WTC11 (cell line): ENCODE results near the gene HARS2. TPM values are rescaled to one million over a fixed set of nuclear protein-coding genes. Genes with fewer than 3 reads are reported as not detected.
"Not testable (repeated sequence)": the region's sequence is repeated elsewhere in the genome, so short reads cannot be mapped to it uniquely, and the experiment has no call there.

Experiments
- ATAC-seq: fragments of 200-7000 bp; cut with Tn5 transposase; 2 replicates; pipeline ENCODE4 v1.10.0; 2021; ENCODE audit warnings: mild to moderate bottlenecking, moderate library complexity
- CTCF ChIA-PET: fragments of 300-600 bp; sonication (Branson Sonifier 250); formaldehyde crosslinking; loops from one replicate; lab custom pipeline; 2021; ENCODE audit warnings: antibody characterized with exemption; lab: Charles Lee
- POLR2A ChIA-PET: fragments of 350-600 bp; sonication (Branson Sonifier 250); formaldehyde crosslinking; loops from one replicate; lab custom pipeline; 2021; ENCODE audit warnings: antibody characterized with exemption; lab: Charles Lee
- DNase-seq: peaks from one replicate; pipeline ENCODE4 v3.0.0; 2021; ENCODE audit warnings: low spot score
- H3K27ac Mint-ChIP-seq: 2 replicates; pipeline ENCODE4 v1.8.0; 2021; ENCODE audit warnings: mixed read lengths
- H3K27me3 Mint-ChIP-seq: 2 replicates; pipeline ENCODE4 v1.8.0; 2021; ENCODE audit warnings: low read depth, mild to moderate bottlenecking, moderate library complexity, mixed read lengths
- H3K36me3 Mint-ChIP-seq: 2 replicates; pipeline ENCODE4 v1.8.0; 2021; ENCODE audit warnings: mixed read lengths
- H3K4me1 Mint-ChIP-seq: 2 replicates; pipeline ENCODE4 v1.8.0; 2022; ENCODE audit warnings: mixed read lengths
- H3K4me3 Mint-ChIP-seq: 2 replicates; pipeline ENCODE4 v1.8.0; 2021; ENCODE audit warnings: mild to moderate bottlenecking, moderate library complexity, mixed read lengths
- H3K9me3 Mint-ChIP-seq: 2 replicates; pipeline ENCODE4 v1.8.0; 2021; ENCODE audit warnings: mixed read lengths
- CREM ChIP-seq: sonication (generic); formaldehyde crosslinking; IDR thresholded peaks from 2 replicates; pipeline ENCODE4 v1.8.1; 2022; ENCODE audit warnings: mild to moderate bottlenecking, missing genetic modification reagents, moderate library complexity
- ETV6 ChIP-seq: sonication (generic); formaldehyde crosslinking; IDR thresholded peaks from 2 replicates; pipeline ENCODE4 v1.8.1; 2022; ENCODE audit warnings: mild to moderate bottlenecking, missing genetic modification reagents
- GTF2I ChIP-seq: fragments of 250-450 bp; sonication (Bioruptor Pico); conservative IDR thresholded peaks from 2 replicates; pipeline ENCODE4 v1.4.0; 2021; ENCODE audit warnings: mild to moderate bottlenecking
- NFE2L1 ChIP-seq: sonication (generic); formaldehyde crosslinking; IDR thresholded peaks from 2 replicates; pipeline ENCODE4 v1.8.1; 2023; ENCODE audit warnings: missing genetic modification reagents
- OVOL2 ChIP-seq: fragments of 250-450 bp; sonication (Bioruptor Pico); IDR thresholded peaks from 2 replicates; pipeline ENCODE4 v1.9.0; 2021; ENCODE audit warnings: mild to moderate bottlenecking, borderline replicate concordance
- PRRX2 ChIP-seq: fragments of 250-450 bp; sonication (Bioruptor Pico); IDR thresholded peaks from 2 replicates; pipeline ENCODE4 v1.8.0; 2021; ENCODE audit warnings: mild to moderate bottlenecking
- SOX15 ChIP-seq: fragments of 250-450 bp; sonication (Bioruptor Pico); IDR thresholded peaks from 2 replicates; pipeline ENCODE4 v1.9.0; 2021; ENCODE audit warnings: mild to moderate bottlenecking
- ZNF219 ChIP-seq: sonication (generic); formaldehyde crosslinking; IDR thresholded peaks from 2 replicates; pipeline ENCODE4 v1.8.0; 2023; ENCODE audit warnings: missing genetic modification reagents, mild to moderate bottlenecking, borderline replicate concordance
- ZNF425 ChIP-seq: fragments of 250-450 bp; sonication (Bioruptor Pico); conservative IDR thresholded peaks from 2 replicates; pipeline ENCODE4 v1.9.0; 2021; ENCODE audit warnings: mild to moderate bottlenecking
- ZNF532 ChIP-seq: fragments of 250-450 bp; sonication (Bioruptor Pico); IDR thresholded peaks from 2 replicates; pipeline ENCODE4 v1.9.0; 2021; ENCODE audit warnings: mild to moderate bottlenecking, borderline replicate concordance
- total RNA-seq: library from RNA; stranded (reverse); gene quantifications from 3 replicates; pipeline ENCODE4 v1.2.3, GENCODE V29; 2021
- TF ChIP-seq, protein P1 (sequence below): fragments of 250-450 bp; sonication (Bioruptor Pico); IDR thresholded peaks from 2 replicates; pipeline ENCODE4 v1.9.0; 2021; ENCODE audit warnings: mild to moderate bottlenecking
- TF ChIP-seq, protein P2 (sequence below): sonication (generic); formaldehyde crosslinking; IDR thresholded peaks from 2 replicates; pipeline ENCODE4 v1.8.1; 2023; ENCODE audit warnings: mild to moderate bottlenecking, missing genetic modification reagents
- TF ChIP-seq, protein P3 (sequence below): fragments of 250-450 bp; sonication (Bioruptor Pico); IDR thresholded peaks from 2 replicates; pipeline ENCODE4 v1.9.0; 2021; ENCODE audit warnings: moderate library complexity, mild to moderate bottlenecking, inconsistent platforms, borderline replicate concordance

The HARS2 gene
- total RNA-seq, 1 experiment from 2014 or later = 28.9 TPM

DNA sequence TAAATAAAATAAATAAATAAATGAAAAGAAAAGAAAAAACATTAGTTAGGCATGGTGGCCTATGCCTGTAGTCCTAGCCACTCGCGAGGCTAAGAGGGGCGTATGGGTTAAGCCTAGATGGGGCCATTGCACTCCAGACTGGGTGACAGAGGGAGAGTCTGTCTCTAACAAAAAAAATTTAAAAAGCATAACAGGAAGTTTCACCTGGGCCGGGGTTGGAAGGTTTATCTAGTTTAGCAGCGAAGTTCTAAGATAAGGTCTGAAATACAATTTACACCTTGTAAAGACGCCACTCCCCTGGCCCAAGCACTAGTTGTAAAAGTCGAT is 27.0 kb downstream of the HARS2 start:
- no peaks in the 10 kb centered on the region; the same call in 1 of the 2 replicates for H3K27me3 Mint-ChIP-seq
- no peak overlapping the region for H3K4me3 Mint-ChIP-seq
- H3K27ac Mint-ChIP-seq = no peak overlapping the region
- ChIA-PET CTCF (interaction anchor here (0.5 to 2.6 kb wide), 3 partner anchors 172 to 360 kb away, joined by 3 to 6 read pairs (median 5); partner anchors contain the start of gene EIF4EBP3), POLR2A (no interaction called here)
- no peak for ATAC-seq
- H3K4me1 Mint-ChIP-seq = no peaks in the 10 kb centered on the region
- no peak for TF ChIP-seq ZNF425 (CRISPR knock-in tag)
- TF ChIP-seq, protein P1, sequence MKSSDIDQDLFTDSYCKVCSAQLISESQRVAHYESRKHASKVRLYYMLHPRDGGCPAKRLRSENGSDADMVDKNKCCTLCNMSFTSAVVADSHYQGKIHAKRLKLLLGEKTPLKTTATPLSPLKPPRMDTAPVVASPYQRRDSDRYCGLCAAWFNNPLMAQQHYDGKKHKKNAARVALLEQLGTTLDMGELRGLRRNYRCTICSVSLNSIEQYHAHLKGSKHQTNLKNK (CRISPR knock-in tag) = no peak
- TF ChIP-seq OVOL2 (CRISPR knock-in tag) = no peak
- TF ChIP-seq PRRX2 (CRISPR knock-in tag) = no peak
- no peak for TF ChIP-seq CREM (CRISPR knock-in tag)
- TF ChIP-seq NFE2L1 (CRISPR knock-in tag) = no peak
- TF ChIP-seq, protein P2, sequence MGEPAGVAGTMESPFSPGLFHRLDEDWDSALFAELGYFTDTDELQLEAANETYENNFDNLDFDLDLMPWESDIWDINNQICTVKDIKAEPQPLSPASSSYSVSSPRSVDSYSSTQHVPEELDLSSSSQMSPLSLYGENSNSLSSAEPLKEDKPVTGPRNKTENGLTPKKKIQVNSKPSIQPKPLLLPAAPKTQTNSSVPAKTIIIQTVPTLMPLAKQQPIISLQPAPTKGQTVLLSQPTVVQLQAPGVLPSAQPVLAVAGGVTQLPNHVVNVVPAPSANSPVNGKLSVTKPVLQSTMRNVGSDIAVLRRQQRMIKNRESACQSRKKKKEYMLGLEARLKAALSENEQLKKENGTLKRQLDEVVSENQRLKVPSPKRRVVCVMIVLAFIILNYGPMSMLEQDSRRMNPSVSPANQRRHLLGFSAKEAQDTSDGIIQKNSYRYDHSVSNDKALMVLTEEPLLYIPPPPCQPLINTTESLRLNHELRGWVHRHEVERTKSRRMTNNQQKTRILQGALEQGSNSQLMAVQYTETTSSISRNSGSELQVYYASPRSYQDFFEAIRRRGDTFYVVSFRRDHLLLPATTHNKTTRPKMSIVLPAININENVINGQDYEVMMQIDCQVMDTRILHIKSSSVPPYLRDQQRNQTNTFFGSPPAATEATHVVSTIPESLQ (CRISPR knock-in tag) = no peak
- no peak for TF ChIP-seq ZNF219 (CRISPR knock-in tag)
- no peak for TF ChIP-seq ETV6 (CRISPR knock-in tag)
- TF ChIP-seq SOX15 (CRISPR knock-in tag) = no peak
- no peak for TF ChIP-seq ZNF532 (CRISPR knock-in tag)
- TF ChIP-seq GTF2I (CRISPR knock-in tag) = no peak
- TF ChIP-seq, protein P3, sequence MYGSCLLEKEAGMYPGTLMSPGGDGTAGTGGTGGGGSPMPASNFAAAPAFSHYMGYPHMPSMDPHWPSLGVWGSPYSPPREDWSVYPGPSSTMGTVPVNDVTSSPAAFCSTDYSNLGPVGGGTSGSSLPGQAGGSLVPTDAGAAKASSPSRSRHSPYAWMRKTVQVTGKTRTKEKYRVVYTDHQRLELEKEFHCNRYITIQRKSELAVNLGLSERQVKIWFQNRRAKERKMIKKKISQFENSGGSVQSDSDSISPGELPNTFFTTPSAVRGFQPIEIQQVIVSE (CRISPR knock-in tag) = no peak
- H3K9me3 Mint-ChIP-seq = peaks cover 4% of the 10 kb centered on the region
- no peak for DNase-seq
- H3K36me3 Mint-ChIP-seq = no peaks in the 10 kb centered on the region

GRCh38 chr5:140720738-140721137 is 29.5 kb downstream of the HARS2 start:
- H3K4me1 Mint-ChIP-seq, DNase-seq, H3K36me3 Mint-ChIP-seq, H3K27me3 Mint-ChIP-seq, H3K27ac Mint-ChIP-seq, POLR2A ChIA-PET, H3K4me3 Mint-ChIP-seq, ATAC-seq, H3K9me3 Mint-ChIP-seq: not testable (repeated sequence)
- CTCF ChIA-PET = interaction anchor here (0.7 to 2.6 kb wide), 14 partner anchors 10 to 481 kb away, joined by 3 to 12 read pairs (median 6); partner anchors contain the start of genes EIF4EBP3, HARS1, HARS2 and HBEGF

DNA sequence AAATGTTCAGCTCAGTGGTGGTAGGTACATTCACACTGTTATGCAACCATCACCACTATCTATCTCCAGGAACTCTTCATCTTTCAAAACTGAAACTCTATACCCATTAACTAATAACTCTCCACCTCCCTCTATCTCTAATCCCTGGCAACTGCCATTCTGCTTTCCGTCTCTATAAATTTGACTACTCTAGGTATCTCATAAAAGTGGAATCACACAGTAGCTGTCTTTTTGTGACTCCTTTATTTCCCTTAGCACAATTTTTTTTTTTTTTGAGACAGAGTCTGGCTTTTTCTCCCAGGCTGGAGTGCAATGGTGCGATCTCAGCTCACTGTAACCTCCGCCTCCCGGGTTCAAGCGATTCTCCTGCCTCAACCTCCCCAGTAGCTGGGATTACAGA is 30.1 kb downstream of the HARS2 start:
- H3K27me3 Mint-ChIP-seq, H3K36me3 Mint-ChIP-seq, H3K27ac Mint-ChIP-seq, H3K4me3 Mint-ChIP-seq, H3K9me3 Mint-ChIP-seq, POLR2A ChIA-PET, ATAC-seq, H3K4me1 Mint-ChIP-seq, DNase-seq: not testable (repeated sequence)
- CTCF ChIA-PET = interaction anchor here (0.7 to 2.5 kb wide), 2 partner anchors 10 to 13 kb away, joined by 3 to 12 read pairs; no protein-coding TSS in a partner anchor
